HepG2 (cell line): ENCODE results near the gene TEAD1. TPM values are rescaled to one million over a fixed set of nuclear protein-coding genes. Genes with fewer than 3 reads are reported as not detected.

Experiments used
- ATAC-seq: fragments of 200-7000 bp; cut with Tn5 transposase; 3 replicates; pipeline ENCODE4 v1.9.1; 2020; ENCODE audit warnings: mild to moderate bottlenecking, moderate library complexity
- BruUV-seq: library from RNA; stranded (reverse); fragments of 400-500 nt; replicated peaks from 2 replicates; lab custom pipeline; 2021; lab: Mats Ljungman, UMichigan
- CTCF ChIA-PET: fragments of 300-600 bp; formaldehyde crosslinking; extraction: SDS; loops from one replicate; lab custom pipeline; 2021; ENCODE audit warnings: low total read pairs, inconsistent platforms, low intra/inter-chr PET ratio; lab: Yijun Ruan, JAX
- POLR2A ChIA-PET: fragments of 350-600 bp; sonication (Branson Sonifier 250); formaldehyde crosslinking; loops from one replicate; lab custom pipeline; 2020; ENCODE audit warnings: antibody characterized with exemption, inconsistent platforms; lab: Yijun Ruan, JAX
- DNase-seq: peaks from one replicate; pipeline ENCODE4 v3.0.0-alpha.2; 2015; ENCODE audit warnings: low spot score
- FAIRE-seq: peaks from 3 replicates; lab custom pipeline; 2011; peaks lifted over from hg19 to GRCh38; lab: Jason Lieb, UNC
- H2AFZ ChIP-seq: one replicate; pipeline ENCODE4 v1.6.1; 2011; ENCODE audit warnings: low read length, inconsistent platforms
- H3K27ac ChIP-seq: fragments of 300-600 bp; 3 replicates; pipeline ENCODE4 v1.8.0; 2011; ENCODE audit warnings: mixed run types, mild to moderate bottlenecking, mixed read lengths, low read length, inconsistent platforms; ENCODE audit not compliant: insufficient read depth; ENCODE audit errors: extremely low read length
- H3K27me3 ChIP-seq, 2 experiments: fragments of 200-600 bp in 1 of 2; 2 replicates in 1 of 2; 3 replicates in 1 of 2; pipeline versions ENCODE4 v1.6.0 to v1.8.0; 2011; ENCODE audit warnings: low read length in 2 of 2, mild to moderate bottlenecking in 2 of 2, moderate library complexity in 2 of 2, inconsistent platforms in 1 of 2; ENCODE audit not compliant: insufficient read depth in 2 of 2, control insufficient read depth in 1 of 2
- H3K36me3 ChIP-seq, 2 experiments: fragments of 200-600 bp in 1 of 2; replicated peaks in 1 of 2; 2 replicates in 1 of 2; 3 replicates in 1 of 2; pipeline versions ENCODE4 v1.5.1 to v1.8.0; 2011; ENCODE audit warnings: low read length in 2 of 2, inconsistent platforms in 1 of 2; ENCODE audit not compliant: insufficient read depth in 2 of 2, control insufficient read depth in 1 of 2
- H3K4me1 ChIP-seq: 2 replicates; pipeline ENCODE4 v1.5.1; 2012; ENCODE audit warnings: low read length, inconsistent platforms; ENCODE audit not compliant: insufficient read depth
- H3K4me2 ChIP-seq: 2 replicates; pipeline ENCODE4 v1.6.0; 2011; ENCODE audit warnings: low read depth, low read length, inconsistent platforms
- H3K4me3 ChIP-seq, 3 experiments: fragments of 200-600 bp in 1 of 3; sonication (generic), shearing (Covaris generic) in 1 of 3; replicated peaks in 1 of 3; 2 replicates each; pipeline ENCODE4 v1.5.1; 2011 to 2016; ENCODE audit warnings: low read length in 3 of 3, inconsistent platforms in 2 of 3, low read depth in 2 of 3, mild to moderate bottlenecking in 2 of 3, control low read depth in 1 of 3, mixed read lengths in 1 of 3; ENCODE audit not compliant: insufficient read depth in 1 of 3
- H3K79me2 ChIP-seq: one replicate; pipeline ENCODE4 v1.6.1; 2011; ENCODE audit warnings: low read length, inconsistent platforms; ENCODE audit not compliant: insufficient read depth
- H3K9ac ChIP-seq: 2 replicates; pipeline ENCODE4 v1.6.0; 2011; ENCODE audit warnings: mild to moderate bottlenecking, low read depth, low read length, inconsistent platforms; ENCODE audit not compliant: insufficient read depth
- H3K9me3 ChIP-seq: 2 replicates; pipeline ENCODE4 v1.5.1; 2012; ENCODE audit warnings: mild to moderate bottlenecking, low read length
- H4K20me1 ChIP-seq: 2 replicates; pipeline ENCODE4 v1.6.0; 2011; ENCODE audit warnings: inconsistent platforms, mild to moderate bottlenecking, low read length, moderate library complexity; ENCODE audit not compliant: insufficient read depth
- GABPA ChIP-seq, 2 experiments: IDR thresholded peaks; 2 replicates each; pipeline ENCODE4 v1.6.1; 2011 to 2016; ENCODE audit warnings: low read depth in 2 of 2, low read length in 1 of 2, missing biosample characterization in 1 of 2, missing genetic modification characterization in 1 of 2
- HCFC1 ChIP-seq: fragments of 150-350 bp; IDR thresholded peaks from 2 replicates; pipeline ENCODE4 v1.6.1; 2014; ENCODE audit warnings: low read depth, low read length
- MED8 ChIP-seq: sonication (generic); formaldehyde crosslinking; IDR thresholded peaks from 2 replicates; pipeline ENCODE4 v1.8.1; 2023; ENCODE audit warnings: mild to moderate bottlenecking, missing genetic modification reagents; ENCODE audit not compliant: insufficient replicate concordance
- NFRKB ChIP-seq: fragments of 450-650 bp; IDR thresholded peaks from 2 replicates; pipeline ENCODE4 v1.6.1; 2017
- PRDM15 ChIP-seq: sonication (generic); formaldehyde crosslinking; IDR thresholded peaks from 2 replicates; pipeline ENCODE4 v1.4.0; 2020; ENCODE audit warnings: missing genetic modification reagents
- REXO4 ChIP-seq: sonication (generic); formaldehyde crosslinking; IDR thresholded peaks from 2 replicates; pipeline ENCODE4 v1.8.0; 2022; ENCODE audit warnings: missing genetic modification reagents, mild to moderate bottlenecking, borderline replicate concordance
- SOX6 ChIP-seq, 2 experiments: fragments of 450-650 bp in 1 of 2; sonication (generic) in 1 of 2; formaldehyde crosslinking in 1 of 2; IDR thresholded peaks; 2 replicates each; pipeline versions ENCODE4 v1.4.0 to v1.6.1; 2017 to 2020; ENCODE audit warnings: antibody characterized with exemption in 1 of 2, mild to moderate bottlenecking in 1 of 2, missing genetic modification reagents in 1 of 2
- YY1 ChIP-seq: IDR thresholded peaks from 2 replicates; pipeline ENCODE4 v1.6.1; 2011; ENCODE audit warnings: low read length, low read depth, moderate library complexity, mild to moderate bottlenecking; ENCODE audit not compliant: insufficient read depth, insufficient replicate concordance
- ZNF121 ChIP-seq: sonication (generic); formaldehyde crosslinking; IDR thresholded peaks from 2 replicates; pipeline ENCODE4 v1.5.0; 2020; ENCODE audit warnings: mild to moderate bottlenecking, missing genetic modification reagents
- ZNF138 ChIP-seq: sonication (generic); formaldehyde crosslinking; IDR thresholded peaks from 2 replicates; pipeline ENCODE4 v1.5.0; 2020; ENCODE audit warnings: mild to moderate bottlenecking, low read depth, missing genetic modification reagents
- ZNF382 ChIP-seq: sonication (generic); formaldehyde crosslinking; IDR thresholded peaks from 2 replicates; pipeline ENCODE4 v1.5.0; 2020; ENCODE audit warnings: missing genetic modification reagents, mild to moderate bottlenecking, borderline replicate concordance
- ZNF547 ChIP-seq: sonication (generic); formaldehyde crosslinking; IDR thresholded peaks from 2 replicates; pipeline ENCODE4 v1.5.1; 2020; ENCODE audit warnings: mild to moderate bottlenecking, missing genetic modification reagents
- ZNF724P ChIP-seq: sonication (generic); formaldehyde crosslinking; IDR thresholded peaks from 2 replicates; pipeline ENCODE4 v1.8.0; 2022; ENCODE audit warnings: missing genetic modification reagents, borderline replicate concordance
- WGBS: methylation state at CpG from one replicate; pipeline ENCODE4 v1.1.6; 2017; ENCODE audit warnings: low lambda C conversion rate; 5-methylcytosine and 5-hydroxymethylcytosine counted together
- in situ Hi-C: cut with HindIII; loops from 2 replicates; pipeline ENCODE4 v1.10.0; 2017; ENCODE audit warnings: low pct_unique_long_range_greater_than_20kb; ENCODE audit not compliant: extremely low pct_ligation_motif_present
- intact Hi-C: fragments of 100-400 bp; cut with micrococcal nuclease; formaldehyde crosslinking; loops from one replicate; pipeline ENCODE4 v1.10.0; 2022; ENCODE audit not compliant: unreplicated experiment
- polyA plus RNA-seq, 8 experiments: library from polyadenylated mRNA; depleted of rRNA in 3 of 8; stranded (reverse) in 7 of 8; unstranded in 1 of 8; fragments of >200 nt; fragmentation: Illumina TruSeq in 4 of 8; extraction: Trizol in 4 of 8; gene quantifications; 2 replicates each; pipeline versions ENCODE4 v1.2.1 to v1.2.3, GENCODE V29; 2011 to 2016; ENCODE audit warnings: low read depth in 4 of 8, missing spikeins in 1 of 8, mixed read lengths in 1 of 8; ENCODE audit not compliant: insufficient read depth in 1 of 8
- total RNA-seq, 5 experiments: library from RNA; depleted of rRNA; stranded (reverse); fragments of >200 nt; fragmentation: Illumina TruSeq; extraction: Trizol; gene quantifications; 2 replicates each; pipeline ENCODE4 v1.2.3, GENCODE V29; 2016; ENCODE audit warnings: low read depth in 1 of 5
- TF ChIP-seq, protein P1 (sequence below): sonication (generic); formaldehyde crosslinking; IDR thresholded peaks from 2 replicates; pipeline ENCODE4 v1.5.1; 2020; ENCODE audit warnings: missing genetic modification reagents, mild to moderate bottlenecking, borderline replicate concordance

The TEAD1 gene
- total and polyA plus RNA-seq, 2 of the 13 experiments (the other 11 are each of a cell fraction or from before 2014, with no cell fraction given): 20.1 to 30.5 TPM

- Histone ChIP-seq H3K36me3 (peaks cover 4 to 20% of the 10 kb centered on the region in 2 experiments; a peak in 2 of 5 replicates), H3K27me3 (no peaks in the 10 kb centered on the region), H3K9ac (no peak overlapping the region), H2AFZ (no peak overlapping the region), H3K4me3 (no peak overlapping the region), H3K9me3 (no peaks in the 10 kb centered on the region), H3K79me2 (peaks cover 7% of the 10 kb centered on the region), H3K4me1 (peaks cover 18% of the 10 kb centered on the region), H4K20me1 (no peaks in the 10 kb centered on the region), H3K4me2 (no peak overlapping the region), H3K27ac (no peak overlapping the region)
- no TSS peak for BruUV-seq
- ChIA-PET POLR2A (interaction anchor here (0.6 kb wide), 1 partner anchor 53 kb away, joined by 3 read pairs; no protein-coding TSS in a partner anchor), CTCF (no interaction called here)
- WGBS: 100% methylated on average over 2 of the region's 2 CpGs
- in situ Hi-C loops: no loop called here
- ATAC-seq (no peak), DNase-seq (no peak), FAIRE-seq (no peak)
- TF ChIP-seq REXO4 (CRISPR knock-in tag) (no peak), NFRKB (no peak), SOX6 (IDR thresholded peaks at IDR 0.05) (no peak), SOX6 (CRISPR knock-in tag; IDR thresholded peaks at IDR 0.05) (no peak), ZNF121 (CRISPR knock-in tag) (peak; percentile 85; the same call in 1 of the 2 replicates)
- intact Hi-C loops: no loop called here
These were observed 118.4 kb downstream of the TEAD1 start for GRCh38 chr11:12792590-12792989.

GRCh38 chr11:12793065-12793464, 118.8 kb downstream of the TEAD1 start:
- no peak for DNase-seq
- Histone ChIP-seq H3K27me3 (no peaks in the 10 kb centered on the region), H3K4me1 (peaks cover 18% of the 10 kb centered on the region), H4K20me1 (no peaks in the 10 kb centered on the region), H3K4me3 (no peak overlapping the region), H3K4me2 (no peak overlapping the region), H3K27ac (no peak overlapping the region), H3K79me2 (peaks cover 7% of the 10 kb centered on the region), H2AFZ (no peak overlapping the region), H3K36me3 (peaks cover 4 to 22% of the 10 kb centered on the region in 2 experiments; a peak in 2 of 5 replicates), H3K9me3 (no peaks in the 10 kb centered on the region), H3K9ac (no peak overlapping the region)
- intact Hi-C loops (no loop called here), in situ Hi-C loops (no loop called here)
- no TSS peak for BruUV-seq
- ATAC-seq: no peak
- ChIA-PET POLR2A (interaction anchor here (0.6 kb wide), 1 partner anchor 52 kb away, joined by 3 read pairs; no protein-coding TSS in a partner anchor), CTCF (no interaction called here)
- WGBS: 97% methylated on average over 2 of the region's 2 CpGs
- FAIRE-seq: no peak
- TF ChIP-seq, protein P1, sequence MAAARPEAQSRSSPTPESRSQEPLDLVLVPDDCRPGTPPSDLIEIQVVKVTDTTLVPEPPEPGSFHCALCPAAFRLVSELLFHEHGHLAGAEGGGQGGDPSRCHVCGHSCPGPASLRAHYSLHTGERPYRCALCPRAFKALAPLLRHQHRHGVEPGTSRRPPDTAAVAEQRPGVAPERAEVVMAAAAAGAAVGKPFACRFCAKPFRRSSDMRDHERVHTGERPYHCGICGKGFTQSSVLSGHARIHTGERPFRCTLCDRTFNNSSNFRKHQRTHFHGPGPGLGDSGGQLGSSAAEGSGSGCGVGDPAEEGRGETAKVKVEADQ (CRISPR knock-in tag): no peak
- TF ChIP-seq PRDM15 (CRISPR knock-in tag) (no peak), ZNF724P (CRISPR knock-in tag) (no peak), GABPA (IDR thresholded peaks at IDR 0.05; ENCODE audit: low read depth, low read length) (no peak), GABPA (CRISPR knock-in tag; IDR thresholded peaks at IDR 0.05; ENCODE audit: low read depth) (no peak), ZNF138 (CRISPR knock-in tag) (no peak), ZNF547 (CRISPR knock-in tag) (no peak), MED8 (no peak), HCFC1 (no peak), YY1 (no peak), ZNF382 (CRISPR knock-in tag) (no peak)
